Measurements from ENCODE around the gene PIGM.

The PIGM gene

GRCh38 chr1:160020196-160020595 is 11.6 kb downstream of the PIGM start:
- DNase-seq, result no peak

- no peak for DNase-seq
Observed at GRCh38 chr1:160018900-160019299, 12.9 kb downstream of the PIGM start.

- DNase-seq, result no peak
Observed at GRCh38 chr1:160018347-160018746, 13.4 kb downstream of the PIGM start.

GRCh38 chr1:160017592-160017991 is 14.2 kb downstream of the PIGM start:
- DNase-seq, result no peak

GRCh38 chr1:160011781-160012180 is 20.0 kb downstream of the PIGM start:
- no peak for DNase-seq

- no peak for DNase-seq
Observed at GRCh38 chr1:160009801-160010200, 22.0 kb downstream of the PIGM start.

GRCh38 chr1:160009081-160009480 is 22.7 kb downstream of the PIGM start:
- no peak for DNase-seq

- DNase-seq, result no peak
Observed at GRCh38 chr1:160007577-160008200, 24.1 kb downstream of the PIGM start.

- DNase-seq, result peak; percentile 71 to 74
Observed at GRCh38 chr1:160006312-160006940, 25.4 kb downstream of the PIGM start.

GRCh38 chr1:160005070-160005469 is 26.7 kb downstream of the PIGM start:
- no peak for DNase-seq

GRCh38 chr1:160004425-160004824 is 27.4 kb downstream of the PIGM start:
- DNase-seq, result no peak

- no peak for DNase-seq
Observed at GRCh38 chr1:160004001-160004400, 27.8 kb downstream of the PIGM start.

- DNase-seq, result no peak
Observed at GRCh38 chr1:160001440-160001839, 30.4 kb downstream of the PIGM start.

GRCh38 chr1:159999204-159999603 is 32.6 kb downstream of the PIGM start:
- DNase-seq, result no peak

- no peak for DNase-seq
Observed at GRCh38 chr1:159996653-159997052, 35.1 kb downstream of the PIGM start.

GRCh38 chr1:159994896-159995295 is 36.9 kb downstream of the PIGM start:
- no peak for DNase-seq

GRCh38 chr1:159993911-159994310 is 37.9 kb downstream of the PIGM start:
- DNase-seq, result no peak

GRCh38 chr1:159992161-159992560 is 39.6 kb downstream of the PIGM start:
- DNase-seq, result no peak

GRCh38 chr1:159991513-159991912 is 40.3 kb downstream of the PIGM start:
- no peak for DNase-seq

GRCh38 chr1:159990005-159990404 is 41.8 kb downstream of the PIGM start:
- DNase-seq, result no peak

- DNase-seq, result no peak
Observed at GRCh38 chr1:159989581-159989980, 42.2 kb downstream of the PIGM start.

- DNase-seq, result no peak
Observed at GRCh38 chr1:159988006-159988405, 43.8 kb downstream of the PIGM start.

GRCh38 chr1:159987186-159987585 is 44.6 kb downstream of the PIGM start:
- no peak for DNase-seq

GRCh38 chr1:159986531-159986930 is 45.3 kb downstream of the PIGM start:
- no peak for DNase-seq

GRCh38 chr1:159986093-159986492 is 45.7 kb downstream of the PIGM start:
- DNase-seq, result no peak
